GM19099 (cell line): ENCODE results near the gene OXT.

Source experiments
- POLR2A ChIP-seq: IDR thresholded peaks from 3 replicates; pipeline ENCODE4 v1.6.1; 2011; ENCODE audit warnings: low read depth; ENCODE audit not compliant: insufficient read length; ENCODE audit errors: extremely low read depth

OXT gene

GRCh38 chr20:3071610-3072529 lies at the start of gene OXT:
OXT (plus strand) TSS chr20:3071620; CDS start chr20:3071656, 36 bp downstream.
- no peak for TF ChIP-seq POLR2A

- no peak for TF ChIP-seq POLR2A
These were observed 49.6 kb upstream of the OXT start for GRCh38 chr20:3021777-3022176.

- no peak for TF ChIP-seq POLR2A
These were observed 43.4 kb upstream of the OXT start for GRCh38 chr20:3027987-3028386.

- TF ChIP-seq POLR2A: no peak
These were observed 39.8 kb upstream of the OXT start for GRCh38 chr20:3031524-3032147.

GRCh38 chr20:3032624-3033023 lies 38.8 kb upstream of the OXT start:
- TF ChIP-seq POLR2A: no peak

GRCh38 chr20:3037654-3038053 lies 33.8 kb upstream of the OXT start:
- TF ChIP-seq POLR2A: no peak

GRCh38 chr20:3038454-3038853 lies 33.0 kb upstream of the OXT start:
- TF ChIP-seq POLR2A: no peak

GRCh38 chr20:3039426-3039825 lies 32.0 kb upstream of the OXT start:
- no peak for TF ChIP-seq POLR2A

- TF ChIP-seq POLR2A: no peak
These were observed 31.3 kb upstream of the OXT start for GRCh38 chr20:3040086-3040485.

- no peak for TF ChIP-seq POLR2A
These were observed 29.5 kb upstream of the OXT start for GRCh38 chr20:3041854-3042409.

- no peak for TF ChIP-seq POLR2A
These were observed 28.8 kb upstream of the OXT start for GRCh38 chr20:3042625-3043024.

- TF ChIP-seq POLR2A: no peak
These were observed 28.1 kb upstream of the OXT start, which contains the start of gene GNRH2 for GRCh38 chr20:3043322-3043721. GNRH2 (plus strand) TSS chr20:3043622; CDS start chr20:3044415, 793 bp downstream.

GRCh38 chr20:3044336-3044965 lies 27.0 kb upstream of the OXT start:
- no peak for TF ChIP-seq POLR2A

GRCh38 chr20:3045042-3045815 lies 26.2 kb upstream of the OXT start:
- TF ChIP-seq POLR2A: no peak

- peak; percentile 77 for TF ChIP-seq POLR2A
These were observed 25.4 kb upstream of the OXT start, which contains the start of gene MRPS26 for GRCh38 chr20:3045816-3046676. MRPS26 (plus strand) TSS chr20:3046052; CDS start chr20:3046069, 17 bp downstream.
